ENCODE results near the gene RBCK1. TPM values are rescaled to one million over a fixed set of nuclear protein-coding genes. Genes with fewer than 3 reads are reported as not detected.

RBCK1 gene
- total and polyA plus RNA-seq, 9 of the 15 experiments (the other 6 are each of a cell fraction or from before 2014, with no cell fraction given): 5.9 to 59.3 (median 26.5) TPM

DNA sequence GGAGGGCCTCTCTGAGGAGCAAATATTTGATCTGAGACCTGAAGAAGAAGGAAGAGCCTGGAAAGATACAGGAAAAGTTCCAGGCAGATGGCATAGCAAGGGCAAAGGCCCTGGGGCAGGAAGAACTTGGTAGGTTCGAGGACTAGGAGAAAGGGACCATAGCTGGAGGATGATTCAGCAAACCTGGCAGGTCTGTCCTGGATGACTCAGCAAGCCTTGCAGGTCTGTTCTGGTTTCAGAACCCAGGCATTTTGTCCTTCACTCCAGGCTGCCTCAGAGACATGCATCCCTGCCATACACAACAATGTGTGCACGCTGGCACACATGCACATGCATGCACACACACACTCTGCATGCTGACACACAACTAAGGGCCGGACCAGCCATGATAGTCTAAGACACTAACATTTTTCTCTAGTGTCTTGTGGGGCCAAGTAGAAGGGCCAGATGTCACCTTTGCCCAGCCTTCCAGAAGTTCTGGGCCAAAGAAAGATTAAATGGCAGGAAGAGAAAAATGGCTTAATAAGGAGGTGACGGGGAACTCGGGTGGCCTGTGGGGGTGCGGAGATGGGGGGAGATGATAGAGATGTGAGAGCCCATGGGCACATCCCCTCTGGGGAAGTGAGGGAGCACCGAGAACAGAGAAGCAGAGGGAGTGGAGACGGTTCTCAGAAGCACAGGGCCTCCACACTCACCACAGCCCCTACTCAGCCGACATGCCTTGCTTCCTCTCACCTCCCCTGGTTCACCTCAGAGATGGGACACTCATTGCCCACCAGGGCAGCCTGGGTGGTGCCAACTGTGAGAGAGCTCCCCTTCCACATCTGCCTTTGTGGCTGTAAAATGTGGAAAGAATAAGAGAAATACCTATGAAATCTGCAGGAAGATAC is 42.9 kb upstream of the RBCK1 start (continued):
- TF ChIP-seq, protein P1, sequence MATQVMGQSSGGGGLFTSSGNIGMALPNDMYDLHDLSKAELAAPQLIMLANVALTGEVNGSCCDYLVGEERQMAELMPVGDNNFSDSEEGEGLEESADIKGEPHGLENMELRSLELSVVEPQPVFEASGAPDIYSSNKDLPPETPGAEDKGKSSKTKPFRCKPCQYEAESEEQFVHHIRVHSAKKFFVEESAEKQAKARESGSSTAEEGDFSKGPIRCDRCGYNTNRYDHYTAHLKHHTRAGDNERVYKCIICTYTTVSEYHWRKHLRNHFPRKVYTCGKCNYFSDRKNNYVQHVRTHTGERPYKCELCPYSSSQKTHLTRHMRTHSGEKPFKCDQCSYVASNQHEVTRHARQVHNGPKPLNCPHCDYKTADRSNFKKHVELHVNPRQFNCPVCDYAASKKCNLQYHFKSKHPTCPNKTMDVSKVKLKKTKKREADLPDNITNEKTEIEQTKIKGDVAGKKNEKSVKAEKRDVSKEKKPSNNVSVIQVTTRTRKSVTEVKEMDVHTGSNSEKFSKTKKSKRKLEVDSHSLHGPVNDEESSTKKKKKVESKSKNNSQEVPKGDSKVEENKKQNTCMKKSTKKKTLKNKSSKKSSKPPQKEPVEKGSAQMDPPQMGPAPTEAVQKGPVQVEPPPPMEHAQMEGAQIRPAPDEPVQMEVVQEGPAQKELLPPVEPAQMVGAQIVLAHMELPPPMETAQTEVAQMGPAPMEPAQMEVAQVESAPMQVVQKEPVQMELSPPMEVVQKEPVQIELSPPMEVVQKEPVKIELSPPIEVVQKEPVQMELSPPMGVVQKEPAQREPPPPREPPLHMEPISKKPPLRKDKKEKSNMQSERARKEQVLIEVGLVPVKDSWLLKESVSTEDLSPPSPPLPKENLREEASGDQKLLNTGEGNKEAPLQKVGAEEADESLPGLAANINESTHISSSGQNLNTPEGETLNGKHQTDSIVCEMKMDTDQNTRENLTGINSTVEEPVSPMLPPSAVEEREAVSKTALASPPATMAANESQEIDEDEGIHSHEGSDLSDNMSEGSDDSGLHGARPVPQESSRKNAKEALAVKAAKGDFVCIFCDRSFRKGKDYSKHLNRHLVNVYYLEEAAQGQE (IDR thresholded peaks at IDR 0.05; ENCODE audit: borderline replicate concordance): peak; percentile 75
- TF ChIP-seq, protein P1 (CRISPR knock-in tag; IDR thresholded peaks at IDR 0.05; ENCODE audit: low read depth): no peak
- no peak for TF ChIP-seq DNMT1 (IDR thresholded peaks at IDR 0.05)
- TF ChIP-seq NR2C2 (CRISPR knock-in tag; IDR thresholded peaks at IDR 0.05): no peak
- peak; percentile 54; the same call in 1 of the 2 replicates for TF ChIP-seq NR2C2 (tag; IDR thresholded peaks at IDR 0.05)
- TF ChIP-seq, protein P2, sequence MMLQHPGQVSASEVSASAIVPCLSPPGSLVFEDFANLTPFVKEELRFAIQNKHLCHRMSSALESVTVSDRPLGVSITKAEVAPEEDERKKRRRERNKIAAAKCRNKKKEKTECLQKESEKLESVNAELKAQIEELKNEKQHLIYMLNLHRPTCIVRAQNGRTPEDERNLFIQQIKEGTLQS (IDR thresholded peaks at IDR 0.05): peak; percentile 81
- TF ChIP-seq, protein P2 (CRISPR knock-in tag; conservative IDR thresholded peaks at IDR 0.05): no peak
- TF ChIP-seq GTF2F1 (IDR thresholded peaks at IDR 0.05; ENCODE audit: low read depth, low read length): no peak
- TF ChIP-seq ZNF77 (CRISPR knock-in tag; IDR thresholded peaks at IDR 0.05): no peak
- peak; percentile 60 for TF ChIP-seq ZNF766 (CRISPR knock-in tag; conservative IDR thresholded peaks at IDR 0.05)
- TF ChIP-seq SMARCE1 (IDR thresholded peaks at IDR 0.05): peak; percentile 81
- peak; percentile 47; the same call in 1 of the 2 replicates for TF ChIP-seq MTA3 (IDR thresholded peaks at IDR 0.05; ENCODE audit: borderline replicate concordance)
- TF ChIP-seq GATAD2A (IDR thresholded peaks at IDR 0.05): 0 out of 2 replicates have a peak, but pooled peaks have one; percentile 60
- 0 out of 2 replicates have a peak, but pooled peaks have one; percentile 26 for TF ChIP-seq GATAD2B (IDR thresholded peaks at IDR 0.05; ENCODE audit: borderline replicate concordance)
- no peak for TF ChIP-seq FIP1L1 (IDR thresholded peaks at IDR 0.05; ENCODE audit: low read depth, low read length, poor library complexity, severe bottlenecking)
- TF ChIP-seq, protein P3, sequence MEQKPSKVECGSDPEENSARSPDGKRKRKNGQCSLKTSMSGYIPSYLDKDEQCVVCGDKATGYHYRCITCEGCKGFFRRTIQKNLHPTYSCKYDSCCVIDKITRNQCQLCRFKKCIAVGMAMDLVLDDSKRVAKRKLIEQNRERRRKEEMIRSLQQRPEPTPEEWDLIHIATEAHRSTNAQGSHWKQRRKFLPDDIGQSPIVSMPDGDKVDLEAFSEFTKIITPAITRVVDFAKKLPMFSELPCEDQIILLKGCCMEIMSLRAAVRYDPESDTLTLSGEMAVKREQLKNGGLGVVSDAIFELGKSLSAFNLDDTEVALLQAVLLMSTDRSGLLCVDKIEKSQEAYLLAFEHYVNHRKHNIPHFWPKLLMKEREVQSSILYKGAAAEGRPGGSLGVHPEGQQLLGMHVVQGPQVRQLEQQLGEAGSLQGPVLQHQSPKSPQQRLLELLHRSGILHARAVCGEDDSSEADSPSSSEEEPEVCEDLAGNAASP (IDR thresholded peaks at IDR 0.05): no peak
- no peak for TF ChIP-seq ZNF75A (CRISPR knock-in tag; IDR thresholded peaks at IDR 0.05)
